Skin epidermis (tissue), 12 donors: ENCODE data around the gene BRSK2.
A peak's percentile ranks its signal among the peaks of the same experiment; 100 is the strongest.
"Not testable (repeated sequence)": the region's sequence is repeated elsewhere in the genome, so short reads cannot be mapped to it uniquely, and the experiment has no call there.

Experiments used
- H3K27ac ChIP-seq, 21 experiments: fragments of 200-600 bp; sonication (generic) in 11 of 21; one replicate each; pipeline ENCODE4 v1.5.0; 2020; ENCODE audit warnings: mild to moderate bottlenecking in 3 of 21, inconsistent platforms in 2 of 21, moderate library complexity in 2 of 21
- H3K4me3 ChIP-seq, 7 experiments: fragments of 200-600 bp; sonication (generic) in 2 of 7; one replicate each; pipeline ENCODE4 v1.5.0; 2020; ENCODE audit warnings: inconsistent platforms in 2 of 7, mild to moderate bottlenecking in 2 of 7, moderate library complexity in 1 of 7

Gene BRSK2

DNA sequence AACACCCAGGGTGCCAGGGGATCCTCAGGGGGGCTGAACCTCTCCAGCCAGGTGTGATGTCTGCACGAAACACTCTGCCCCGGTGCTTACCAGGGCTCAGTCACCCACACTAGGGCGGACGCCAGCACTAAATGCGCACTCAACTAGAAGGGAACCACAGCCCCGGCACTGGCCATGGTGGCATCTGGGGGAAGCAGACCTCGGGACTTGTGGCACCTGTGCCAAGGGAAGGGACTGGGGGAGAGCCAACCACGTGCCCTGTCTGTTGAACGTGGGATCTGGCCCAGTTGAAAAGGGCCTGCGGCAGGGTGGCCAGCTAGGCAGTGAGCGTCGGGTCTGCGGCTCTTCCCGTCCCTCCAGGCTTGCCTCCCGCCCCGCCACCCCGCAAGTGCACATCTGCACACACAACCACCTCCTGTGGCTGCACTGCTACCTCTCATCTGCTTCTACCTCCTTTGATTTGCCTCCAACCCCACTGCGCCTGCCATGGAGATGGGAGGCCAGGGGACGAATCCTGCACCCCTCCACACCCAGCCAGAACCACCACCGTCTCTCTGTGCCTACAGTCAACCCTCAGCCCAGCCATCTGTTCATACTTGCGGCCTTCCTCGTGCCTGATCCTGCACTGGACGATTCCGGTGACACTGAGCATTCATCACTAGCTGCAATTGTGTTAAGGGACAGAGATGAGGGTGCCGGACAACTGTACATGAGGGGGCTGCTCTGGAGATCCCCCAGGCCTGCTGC lies 111.9 kb downstream of the BRSK2 start:
- H3K27ac ChIP-seq, result no peak overlapping the region
- H3K4me3 ChIP-seq, result no peak overlapping the region

GRCh38 chr11:1502168-1502953 lies 112.6 kb downstream of the BRSK2 start:
- H3K4me3 ChIP-seq, result no peak overlapping the region
- H3K27ac ChIP-seq, result peak overlapping the region in 1 of 21 experiments; percentile 41

DNA sequence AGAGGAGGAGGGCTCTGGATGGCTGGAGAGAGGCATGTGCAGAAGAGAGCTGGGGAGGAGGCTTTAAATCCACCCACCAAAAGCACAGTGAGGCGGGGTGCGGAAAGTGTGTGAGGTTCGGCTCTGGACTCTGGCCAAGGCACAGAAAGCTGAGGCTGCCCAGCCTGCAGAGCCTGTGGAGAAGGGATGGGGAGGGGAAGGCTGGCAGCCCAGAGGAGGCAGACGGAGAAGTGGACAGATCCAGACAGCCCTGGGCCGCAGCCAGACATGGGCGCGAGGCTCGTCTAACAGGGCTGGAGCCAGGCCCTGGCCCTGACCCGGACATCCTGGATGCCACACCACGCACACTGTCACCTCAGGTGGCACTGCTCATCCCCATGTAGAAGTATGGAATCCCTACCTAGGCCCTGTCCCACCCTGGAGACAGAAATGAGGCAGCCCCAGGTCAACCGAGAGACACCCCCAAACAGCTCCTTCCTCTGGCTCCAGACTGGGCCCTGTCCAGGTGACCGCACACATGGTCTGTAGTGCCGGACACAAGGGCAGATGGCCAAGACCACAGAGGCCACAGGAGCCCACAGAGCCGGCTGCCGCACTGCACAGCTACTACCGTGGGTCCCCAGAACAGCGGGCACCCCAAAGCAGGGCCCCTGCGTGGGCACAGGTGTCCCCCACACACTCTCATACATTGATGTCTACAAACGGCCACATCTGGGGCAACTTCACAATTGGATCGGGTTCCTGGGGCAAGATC lies 113.4 kb downstream of the BRSK2 start:
- no peak overlapping the region for H3K4me3 ChIP-seq
- peak overlapping the region in 4 of 21 experiments; percentile 27 to 55 (median 45) for H3K27ac ChIP-seq

- H3K4me3 ChIP-seq, result no peak overlapping the region
- H3K27ac ChIP-seq, result peak overlapping the region in 3 of 21 experiments; percentile 27 to 55 (median 49)
Measured at GRCh38 chr11:1503708-1504104, 114.0 kb downstream of the BRSK2 start.

- Histone ChIP-seq H3K4me3 (no peak overlapping the region), H3K27ac (peak overlapping the region in 1 of 21 experiments; percentile 55)
Measured at GRCh38 chr11:1504138-1504537, 114.4 kb downstream of the BRSK2 start.

GRCh38 chr11:1504581-1505290 lies 115.0 kb downstream of the BRSK2 start:
- H3K4me3 ChIP-seq, result no peak overlapping the region
- H3K27ac ChIP-seq, result no peak overlapping the region

DNA sequence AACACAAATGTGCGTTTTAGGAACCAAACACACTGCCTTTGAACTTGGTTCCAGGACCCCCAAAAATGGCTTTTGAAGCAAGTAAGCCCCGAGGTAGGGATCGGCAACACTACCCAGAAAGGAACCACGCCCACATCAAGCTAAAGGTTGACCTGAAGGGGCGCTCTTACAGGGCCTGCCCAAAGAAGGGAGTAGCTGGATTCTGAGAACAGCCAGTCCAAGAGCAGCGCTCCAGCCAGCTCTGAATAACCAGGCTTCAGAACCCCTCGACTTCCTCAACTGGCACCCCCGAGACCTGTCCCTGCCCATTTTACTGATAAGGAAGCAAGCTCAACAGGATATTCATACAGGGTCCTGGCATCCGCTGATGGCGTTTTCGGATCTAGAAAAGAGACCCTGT lies 115.7 kb downstream of the BRSK2 start:
- Histone ChIP-seq H3K4me3 (no peak overlapping the region), H3K27ac (no peak overlapping the region)

- Histone ChIP-seq H3K4me3 (no peak overlapping the region), H3K27ac (no peak overlapping the region)
Measured at GRCh38 chr11:1506981-1507380, 117.2 kb downstream of the BRSK2 start.

GRCh38 chr11:1507381-1508140 lies 117.8 kb downstream of the BRSK2 start:
- no peak overlapping the region for H3K27ac ChIP-seq
- no peak overlapping the region for H3K4me3 ChIP-seq

DNA sequence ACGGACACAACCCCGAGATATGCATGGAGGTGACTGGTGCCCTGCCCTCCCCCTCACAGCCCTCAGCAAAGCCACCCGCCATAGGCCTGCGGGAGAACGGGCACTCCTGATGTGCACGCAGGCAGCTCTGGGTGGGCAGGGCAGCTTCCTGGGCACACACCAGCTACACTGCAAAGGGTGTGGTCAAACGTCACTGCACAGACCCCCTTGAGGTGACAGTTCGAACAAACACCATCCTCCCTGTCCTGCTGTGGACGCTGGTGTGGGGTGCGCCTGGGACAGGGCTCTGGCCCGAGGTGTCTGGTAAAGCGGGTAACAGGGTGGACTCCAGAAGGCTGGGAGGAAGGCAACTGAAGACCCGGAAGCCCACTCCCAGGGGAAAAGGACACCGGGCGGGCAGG lies 118.8 kb downstream of the BRSK2 start:
- Histone ChIP-seq H3K27ac (no peak overlapping the region), H3K4me3 (no peak overlapping the region)

DNA sequence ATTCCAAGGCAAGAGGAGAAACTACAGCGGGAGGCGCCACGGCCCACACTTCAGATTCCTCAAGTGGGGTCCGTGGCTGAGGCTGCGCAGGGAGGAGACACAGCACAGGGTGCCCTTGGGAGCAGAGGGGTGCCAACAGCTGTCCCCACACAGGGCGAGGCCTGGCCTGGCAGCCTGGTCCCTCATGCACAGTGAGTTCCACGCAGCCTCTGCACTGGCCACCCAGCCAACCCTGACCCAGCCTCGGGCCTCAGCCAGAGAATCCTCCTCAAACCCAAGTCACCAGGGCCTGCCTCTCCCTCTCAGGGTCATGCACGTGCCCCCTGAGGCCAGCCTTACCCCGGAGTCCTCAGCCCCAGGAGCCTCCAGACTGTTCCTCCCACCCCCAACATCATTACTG lies 119.3 kb downstream of the BRSK2 start:
- Histone ChIP-seq H3K4me3 (no peak overlapping the region), H3K27ac (no peak overlapping the region)

GRCh38 chr11:1509626-1510255 lies 120.0 kb downstream of the BRSK2 start:
- no peak overlapping the region for H3K27ac ChIP-seq
- H3K4me3 ChIP-seq, result no peak overlapping the region

GRCh38 chr11:1510351-1510750 lies 120.6 kb downstream of the BRSK2 start:
- not testable (repeated sequence) for H3K4me3 ChIP-seq, H3K27ac ChIP-seq

DNA sequence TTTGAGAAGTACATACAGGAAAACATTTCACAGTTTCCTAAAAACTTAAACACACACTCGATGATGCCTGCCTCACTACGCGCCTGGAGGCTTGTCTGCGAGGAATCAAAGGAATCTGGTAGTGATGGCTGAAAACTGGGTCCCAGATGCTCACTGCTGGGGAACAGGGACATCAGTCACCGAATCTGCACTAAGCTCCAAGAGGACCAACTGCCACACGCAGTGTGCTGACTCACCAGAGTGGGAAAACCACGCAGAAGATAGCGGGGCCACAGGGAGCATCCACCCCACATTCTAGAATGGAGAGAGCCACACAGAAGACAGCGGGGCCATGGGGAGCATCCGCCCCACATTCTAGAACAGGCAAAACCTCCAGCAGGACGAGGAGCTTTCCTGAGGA lies 121.2 kb downstream of the BRSK2 start:
- H3K4me3 ChIP-seq, result no peak overlapping the region
- no peak overlapping the region for H3K27ac ChIP-seq

DNA sequence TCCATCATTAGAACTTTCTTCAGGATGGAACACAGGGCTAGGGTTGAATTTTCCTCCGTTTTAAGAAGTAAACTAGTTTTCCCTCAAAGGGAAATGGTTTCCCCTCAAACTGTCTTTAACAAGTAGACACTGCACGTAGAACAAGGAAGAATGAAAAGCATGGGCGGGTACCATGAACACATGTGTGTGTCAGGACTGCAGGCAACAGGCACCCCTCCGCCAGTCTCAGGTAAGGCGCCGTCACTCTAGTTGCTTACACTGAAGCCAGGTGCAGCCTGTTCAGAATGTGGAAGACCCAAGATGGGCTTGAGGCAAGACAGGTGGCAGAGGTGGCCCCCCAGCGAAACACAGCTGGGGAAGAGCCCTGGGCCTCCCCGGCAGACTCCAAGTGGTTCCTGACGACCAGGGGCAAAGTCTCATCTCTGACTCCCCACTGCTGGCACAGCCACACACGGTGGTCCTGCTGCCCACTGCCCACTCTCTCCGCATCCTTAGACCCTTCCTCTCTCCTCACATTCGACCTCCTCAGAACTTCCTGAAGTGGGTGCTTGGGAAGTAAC lies 122.3 kb downstream of the BRSK2 start:
- Histone ChIP-seq H3K27ac (no peak overlapping the region), H3K4me3 (no peak overlapping the region)
